Measurements from ENCODE around the gene FGF8.
"Not testable (repeated sequence)": the region's sequence is repeated elsewhere in the genome, so short reads cannot be mapped to it uniquely, and the experiment has no call there.

FGF8 gene

GRCh38 chr10:101775273-101776160 is at the start of gene FGF8:
Gene FGF8, minus strand, starts transcription at chr10:101776114. Its CDS starts 214 bp downstream, at chr10:101775900.
- no peak for DNase-seq

GRCh38 chr10:101824736-101825135 is 48.8 kb upstream of the FGF8 start:
- no peak for DNase-seq

- DNase-seq = no peak
These were observed 43.1 kb upstream of the FGF8 start for GRCh38 chr10:101818872-101819633.

GRCh38 chr10:101818119-101818871 is 42.4 kb upstream of the FGF8 start, which contains the start of gene OGA:
Gene OGA, minus strand, starts transcription at chr10:101818444. Its CDS starts 422 bp downstream, at chr10:101818022.
- DNase-seq = peak; percentile 98

- no peak for DNase-seq
These were observed 41.6 kb upstream of the FGF8 start for GRCh38 chr10:101817337-101818118.

GRCh38 chr10:101816913-101817336 is 41.0 kb upstream of the FGF8 start:
- no peak for DNase-seq

GRCh38 chr10:101816376-101816775 is 40.5 kb upstream of the FGF8 start:
- no peak for DNase-seq

GRCh38 chr10:101814466-101815071 is 38.7 kb upstream of the FGF8 start:
- no peak for DNase-seq

- DNase-seq = no peak
These were observed 36.7 kb upstream of the FGF8 start for GRCh38 chr10:101812606-101813005.

- no peak for DNase-seq
These were observed 31.2 kb upstream of the FGF8 start for GRCh38 chr10:101807158-101807557.

- DNase-seq = no peak
These were observed 27.6 kb upstream of the FGF8 start for GRCh38 chr10:101803511-101803910.

GRCh38 chr10:101797403-101798059 is 21.6 kb upstream of the FGF8 start:
- no peak for DNase-seq

GRCh38 chr10:101793526-101793925 is 17.6 kb upstream of the FGF8 start:
- no peak for DNase-seq

GRCh38 chr10:101789686-101790085 is 13.8 kb upstream of the FGF8 start:
- no peak for DNase-seq

GRCh38 chr10:101789231-101789630 is 13.3 kb upstream of the FGF8 start:
- DNase-seq = not testable (repeated sequence)

- no peak for DNase-seq
These were observed 9.9 kb upstream of the FGF8 start for GRCh38 chr10:101785801-101786200.

- no peak for DNase-seq
These were observed 8.6 kb upstream of the FGF8 start for GRCh38 chr10:101784558-101784957.

GRCh38 chr10:101783736-101784118 is 7.8 kb upstream of the FGF8 start:
- DNase-seq = no peak

GRCh38 chr10:101782811-101783735 is 7.2 kb upstream of the FGF8 start, which contains the start of gene NPM3:
Gene NPM3, minus strand, starts transcription at chr10:101783446. Its CDS starts 56 bp downstream, at chr10:101783390.
- DNase-seq = peak; percentile 37

Measured in SIG-M5 (cell line).